SK-N-SH (cell line): ENCODE data around the gene UTS2.

ENCODE experiments used
- NRF1 ChIP-seq: IDR thresholded peaks from 2 replicates; pipeline ENCODE4 v1.6.1; 2012; ENCODE audit warnings: low read depth, mild to moderate bottlenecking, low read length
- RAD21 ChIP-seq: IDR thresholded peaks from 2 replicates; pipeline ENCODE4 v1.6.1; 2012; ENCODE audit warnings: mild to moderate bottlenecking, low read length
- TCF12 ChIP-seq: IDR thresholded peaks from 2 replicates; pipeline ENCODE4 v1.4.0; 2012
- TF ChIP-seq, protein P1 (sequence below): fragments of 150-350 bp; IDR thresholded peaks from 2 replicates; pipeline ENCODE4 v1.6.1; 2016; ENCODE audit warnings: mild to moderate bottlenecking, low read depth, low read length
- TF ChIP-seq, protein P2 (sequence below): IDR thresholded peaks from 2 replicates; pipeline ENCODE4 v1.6.1; 2012; ENCODE audit warnings: mild to moderate bottlenecking, low read depth, low read length, moderate library complexity
- TF ChIP-seq, protein P3 (sequence below): fragments of 200-600 bp; sonication (generic); IDR thresholded peaks from 2 replicates; pipeline ENCODE4 v1.6.1; 2017; ENCODE audit warnings: antibody characterized with exemption, mild to moderate bottlenecking, moderate library complexity

DNA sequence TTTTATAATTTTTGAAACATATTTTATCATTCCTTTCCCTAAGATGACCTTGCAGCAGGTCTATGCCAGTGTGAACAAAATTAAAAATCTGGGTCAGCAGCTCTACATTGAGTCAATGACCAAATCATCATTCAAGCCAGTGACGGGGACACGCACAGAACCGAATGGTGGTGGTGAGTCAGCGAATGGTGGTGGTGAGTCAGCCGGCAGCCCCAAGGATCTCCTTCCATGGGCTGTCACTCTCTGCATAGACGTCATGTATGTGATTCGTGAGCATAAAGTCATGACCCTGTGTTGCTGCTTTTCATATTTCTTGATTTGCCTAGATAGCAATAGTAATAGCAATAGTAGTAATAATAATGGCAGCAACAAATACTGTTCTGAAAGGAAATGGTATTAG is 42.5 kb downstream of the UTS2 start:
- TF ChIP-seq RAD21 = no peak
- TF ChIP-seq, protein P1, sequence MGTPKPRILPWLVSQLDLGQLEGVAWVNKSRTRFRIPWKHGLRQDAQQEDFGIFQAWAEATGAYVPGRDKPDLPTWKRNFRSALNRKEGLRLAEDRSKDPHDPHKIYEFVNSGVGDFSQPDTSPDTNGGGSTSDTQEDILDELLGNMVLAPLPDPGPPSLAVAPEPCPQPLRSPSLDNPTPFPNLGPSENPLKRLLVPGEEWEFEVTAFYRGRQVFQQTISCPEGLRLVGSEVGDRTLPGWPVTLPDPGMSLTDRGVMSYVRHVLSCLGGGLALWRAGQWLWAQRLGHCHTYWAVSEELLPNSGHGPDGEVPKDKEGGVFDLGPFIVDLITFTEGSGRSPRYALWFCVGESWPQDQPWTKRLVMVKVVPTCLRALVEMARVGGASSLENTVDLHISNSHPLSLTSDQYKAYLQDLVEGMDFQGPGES = no peak
- no peak for TF ChIP-seq TCF12
- TF ChIP-seq, protein P2, sequence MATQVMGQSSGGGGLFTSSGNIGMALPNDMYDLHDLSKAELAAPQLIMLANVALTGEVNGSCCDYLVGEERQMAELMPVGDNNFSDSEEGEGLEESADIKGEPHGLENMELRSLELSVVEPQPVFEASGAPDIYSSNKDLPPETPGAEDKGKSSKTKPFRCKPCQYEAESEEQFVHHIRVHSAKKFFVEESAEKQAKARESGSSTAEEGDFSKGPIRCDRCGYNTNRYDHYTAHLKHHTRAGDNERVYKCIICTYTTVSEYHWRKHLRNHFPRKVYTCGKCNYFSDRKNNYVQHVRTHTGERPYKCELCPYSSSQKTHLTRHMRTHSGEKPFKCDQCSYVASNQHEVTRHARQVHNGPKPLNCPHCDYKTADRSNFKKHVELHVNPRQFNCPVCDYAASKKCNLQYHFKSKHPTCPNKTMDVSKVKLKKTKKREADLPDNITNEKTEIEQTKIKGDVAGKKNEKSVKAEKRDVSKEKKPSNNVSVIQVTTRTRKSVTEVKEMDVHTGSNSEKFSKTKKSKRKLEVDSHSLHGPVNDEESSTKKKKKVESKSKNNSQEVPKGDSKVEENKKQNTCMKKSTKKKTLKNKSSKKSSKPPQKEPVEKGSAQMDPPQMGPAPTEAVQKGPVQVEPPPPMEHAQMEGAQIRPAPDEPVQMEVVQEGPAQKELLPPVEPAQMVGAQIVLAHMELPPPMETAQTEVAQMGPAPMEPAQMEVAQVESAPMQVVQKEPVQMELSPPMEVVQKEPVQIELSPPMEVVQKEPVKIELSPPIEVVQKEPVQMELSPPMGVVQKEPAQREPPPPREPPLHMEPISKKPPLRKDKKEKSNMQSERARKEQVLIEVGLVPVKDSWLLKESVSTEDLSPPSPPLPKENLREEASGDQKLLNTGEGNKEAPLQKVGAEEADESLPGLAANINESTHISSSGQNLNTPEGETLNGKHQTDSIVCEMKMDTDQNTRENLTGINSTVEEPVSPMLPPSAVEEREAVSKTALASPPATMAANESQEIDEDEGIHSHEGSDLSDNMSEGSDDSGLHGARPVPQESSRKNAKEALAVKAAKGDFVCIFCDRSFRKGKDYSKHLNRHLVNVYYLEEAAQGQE = no peak
- TF ChIP-seq, protein P3, sequence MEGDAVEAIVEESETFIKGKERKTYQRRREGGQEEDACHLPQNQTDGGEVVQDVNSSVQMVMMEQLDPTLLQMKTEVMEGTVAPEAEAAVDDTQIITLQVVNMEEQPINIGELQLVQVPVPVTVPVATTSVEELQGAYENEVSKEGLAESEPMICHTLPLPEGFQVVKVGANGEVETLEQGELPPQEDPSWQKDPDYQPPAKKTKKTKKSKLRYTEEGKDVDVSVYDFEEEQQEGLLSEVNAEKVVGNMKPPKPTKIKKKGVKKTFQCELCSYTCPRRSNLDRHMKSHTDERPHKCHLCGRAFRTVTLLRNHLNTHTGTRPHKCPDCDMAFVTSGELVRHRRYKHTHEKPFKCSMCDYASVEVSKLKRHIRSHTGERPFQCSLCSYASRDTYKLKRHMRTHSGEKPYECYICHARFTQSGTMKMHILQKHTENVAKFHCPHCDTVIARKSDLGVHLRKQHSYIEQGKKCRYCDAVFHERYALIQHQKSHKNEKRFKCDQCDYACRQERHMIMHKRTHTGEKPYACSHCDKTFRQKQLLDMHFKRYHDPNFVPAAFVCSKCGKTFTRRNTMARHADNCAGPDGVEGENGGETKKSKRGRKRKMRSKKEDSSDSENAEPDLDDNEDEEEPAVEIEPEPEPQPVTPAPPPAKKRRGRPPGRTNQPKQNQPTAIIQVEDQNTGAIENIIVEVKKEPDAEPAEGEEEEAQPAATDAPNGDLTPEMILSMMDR = no peak
- TF ChIP-seq NRF1 = no peak
